GM21447 (cell line): Measurements from ENCODE around the gene SLC51B.
"Not testable (repeated sequence)": the region's sequence is repeated elsewhere in the genome, so short reads cannot be mapped to it uniquely, and the experiment has no call there.

Experiments
- ATAC-seq: cut with Tn5 transposase; IDR thresholded peaks from one replicate; pipeline ENCODE4 v1.9.1; 2021; ENCODE audit not compliant: unreplicated experiment

The SLC51B gene

GRCh38 chr15:65066001-65066634, 20.9 kb downstream of the SLC51B start:
- ATAC-seq = no peak

- no peak for ATAC-seq
These were observed 21.6 kb downstream of the SLC51B start for GRCh38 chr15:65066635-65067316.

- no peak for ATAC-seq
These were observed 22.1 kb downstream of the SLC51B start for GRCh38 chr15:65067317-65067644.

- ATAC-seq = no peak
These were observed 22.6 kb downstream of the SLC51B start, which contains the start of gene RASL12 for GRCh38 chr15:65067645-65068402. TSS of gene RASL12 (minus strand) at chr15:65067991. CDS start at chr15:65067835, 156 bp downstream.

GRCh38 chr15:65068403-65068788, 23.2 kb downstream of the SLC51B start:
- ATAC-seq = no peak

- no peak for ATAC-seq
These were observed 24.0 kb downstream of the SLC51B start for GRCh38 chr15:65069179-65069578.

GRCh38 chr15:65069779-65070546, 24.8 kb downstream of the SLC51B start:
- ATAC-seq = no peak

- no peak for ATAC-seq
These were observed 26.2 kb downstream of the SLC51B start for GRCh38 chr15:65071381-65071811.

GRCh38 chr15:65072027-65072426, 26.8 kb downstream of the SLC51B start:
- no peak for ATAC-seq

GRCh38 chr15:65072617-65073016, 27.4 kb downstream of the SLC51B start:
- no peak for ATAC-seq

GRCh38 chr15:65074946-65075345, 29.8 kb downstream of the SLC51B start:
- ATAC-seq = not testable (repeated sequence)

- ATAC-seq = not testable (repeated sequence)
These were observed 30.6 kb downstream of the SLC51B start for GRCh38 chr15:65075607-65076395.

GRCh38 chr15:65076486-65077290, 31.5 kb downstream of the SLC51B start, which contains the start of gene KBTBD13:
TSS of gene KBTBD13 (plus strand) at chr15:65076746. CDS start at chr15:65076816, 70 bp downstream.
- no peak for ATAC-seq

GRCh38 chr15:65077291-65077980, 32.2 kb downstream of the SLC51B start:
- ATAC-seq = no peak

- ATAC-seq = no peak
These were observed 32.8 kb downstream of the SLC51B start for GRCh38 chr15:65077981-65078352.

GRCh38 chr15:65079580-65079979, 34.4 kb downstream of the SLC51B start:
- ATAC-seq = no peak

- ATAC-seq = no peak
These were observed 36.1 kb downstream of the SLC51B start for GRCh38 chr15:65081270-65081669.

- ATAC-seq = no peak
These were observed 36.6 kb downstream of the SLC51B start for GRCh38 chr15:65081758-65082157.
